Stimulated activated CD4-positive, alpha-beta T cell treated with anti-CD3 and anti-CD28 coated beads, TNF-alpha, amount 100 ng/mL, for 1 hour (primary cell): Measurements from ENCODE around the gene NUFIP1.
"Not testable (repeated sequence)": the region's sequence is repeated elsewhere in the genome, so short reads cannot be mapped to it uniquely, and the experiment has no call there.

ENCODE experiments used
- DNase-seq, 3 donors: peaks; one replicate each; pipeline ENCODE4 v3.0.0-alpha.2; 2020; ENCODE audit warnings: low read depth in 3 of 3, low spot score in 1 of 3

NUFIP1 gene

GRCh38 chr13:44969551-44970484, 19.5 kb downstream of the NUFIP1 start:
- DNase-seq: no peak

- DNase-seq: no peak
These were observed 20.8 kb downstream of the NUFIP1 start for GRCh38 chr13:44968434-44968815.

- DNase-seq: no peak
These were observed 21.4 kb downstream of the NUFIP1 start for GRCh38 chr13:44967704-44968433.

GRCh38 chr13:44961997-44962396, 27.3 kb downstream of the NUFIP1 start:
- no peak for DNase-seq

GRCh38 chr13:44955406-44955805, 33.9 kb downstream of the NUFIP1 start:
- DNase-seq: no peak

GRCh38 chr13:44954224-44954623, 35.0 kb downstream of the NUFIP1 start:
- DNase-seq: no peak

- DNase-seq: no peak
These were observed 36.6 kb downstream of the NUFIP1 start for GRCh38 chr13:44952671-44953070.

GRCh38 chr13:44951184-44951583, 38.1 kb downstream of the NUFIP1 start:
- no peak for DNase-seq

GRCh38 chr13:44943411-44943810, 45.9 kb downstream of the NUFIP1 start:
- DNase-seq: not testable (repeated sequence)

- no peak for DNase-seq
These were observed 50.4 kb downstream of the NUFIP1 start for GRCh38 chr13:44938854-44939253.

GRCh38 chr13:44936246-44936645, 53.0 kb downstream of the NUFIP1 start:
- DNase-seq: no peak

- DNase-seq: no peak
These were observed 54.5 kb downstream of the NUFIP1 start for GRCh38 chr13:44934724-44935123.

- no peak for DNase-seq
These were observed 56.4 kb downstream of the NUFIP1 start for GRCh38 chr13:44932850-44933251.

GRCh38 chr13:44932171-44932849, 57.0 kb downstream of the NUFIP1 start:
- no peak for DNase-seq

- no peak for DNase-seq
These were observed 58.2 kb downstream of the NUFIP1 start for GRCh38 chr13:44930963-44931623.

- DNase-seq: no peak
These were observed 59.0 kb downstream of the NUFIP1 start for GRCh38 chr13:44930280-44930679.

- no peak for DNase-seq
These were observed 59.6 kb downstream of the NUFIP1 start for GRCh38 chr13:44929692-44930091.

- DNase-seq: no peak
These were observed 61.3 kb downstream of the NUFIP1 start for GRCh38 chr13:44927968-44928367.

GRCh38 chr13:44921931-44922758, 67.1 kb downstream of the NUFIP1 start:
- no peak for DNase-seq

- DNase-seq: no peak
These were observed 67.9 kb downstream of the NUFIP1 start for GRCh38 chr13:44921246-44921877.
